ENCODE results near the gene SRP9.

GRCh38 chr1:225745273-225745672 is 32.4 kb upstream of the SRP9 start:
- no peak for TF ChIP-seq POLR2A (IDR thresholded peaks at IDR 0.05)
- no peak for TF ChIP-seq CTCF (IDR thresholded peaks at IDR 0.05)
